Posterior cingulate gyrus (tissue), 11 donors: Measurements from ENCODE around the gene FPR2.

Experiments used
- DNase-seq, 10 donors: peaks; one replicate each; pipeline versions ENCODE4 v3.0.0 to v3.0.0-alpha.2; 2020 to 2021; ENCODE audit warnings: mixed read lengths in 3 of 10
- intact Hi-C: fragments of 100-400 bp; cut with DNase I; formaldehyde crosslinking; loops from one replicate; pipeline ENCODE4 v1.15.1; 2023

The FPR2 gene

GRCh38 chr19:51780270-51780669 is 19.3 kb downstream of the FPR2 start:
- DNase-seq, result no peak
- intact Hi-C loops, result no loop called here

GRCh38 chr19:51781999-51782398 is 21.0 kb downstream of the FPR2 start:
- DNase-seq, result no peak
- intact Hi-C loops, result no loop called here

GRCh38 chr19:51783372-51783771 is 22.4 kb downstream of the FPR2 start:
- intact Hi-C loops, result no loop called here
- no peak for DNase-seq

- no peak for DNase-seq
- intact Hi-C loops, result no loop called here
Measured at GRCh38 chr19:51784109-51784785, 23.3 kb downstream of the FPR2 start.

- intact Hi-C loops, result no loop called here
- peak in 1 of 10 donors; percentile 63 for DNase-seq
Measured at GRCh38 chr19:51784922-51785690, 24.1 kb downstream of the FPR2 start.

GRCh38 chr19:51786646-51787494 is 25.9 kb downstream of the FPR2 start:
- DNase-seq, result no peak
- intact Hi-C loops, result no loop called here

GRCh38 chr19:51788029-51788428 is 27.0 kb downstream of the FPR2 start:
- intact Hi-C loops, result no loop called here
- DNase-seq, result no peak

- intact Hi-C loops, result no loop called here
- no peak for DNase-seq
Measured at GRCh38 chr19:51789061-51789795, 28.2 kb downstream of the FPR2 start.

- intact Hi-C loops, result no loop called here
- no peak for DNase-seq
Measured at GRCh38 chr19:51792932-51793331, 32.0 kb downstream of the FPR2 start.

GRCh38 chr19:51793994-51794393 is 33.0 kb downstream of the FPR2 start:
- no peak for DNase-seq

GRCh38 chr19:51794885-51795490 is 34.0 kb downstream of the FPR2 start, which contains the start of gene FPR3:
Gene FPR3 (plus strand): TSS chr19:51795157. CDS start chr19:51823749, 28,592 bp downstream.
- DNase-seq, result no peak
- intact Hi-C loops, result no loop called here

More at GRCh38 chr19:51793994-51794393, 33.0 kb downstream of the FPR2 start:
- intact Hi-C loops, result no loop called here

- intact Hi-C loops, result no loop called here
- peak in 1 of 10 donors; percentile 69 for DNase-seq
Measured at GRCh38 chr19:51796195-51796679, 35.3 kb downstream of the FPR2 start.

GRCh38 chr19:51797480-51797879 is 36.5 kb downstream of the FPR2 start:
- intact Hi-C loops, result no loop called here
- DNase-seq, result no peak

- intact Hi-C loops, result no loop called here
- DNase-seq, result no peak
Measured at GRCh38 chr19:51798062-51798461, 37.1 kb downstream of the FPR2 start.

GRCh38 chr19:51799034-51799773 is 38.2 kb downstream of the FPR2 start:
- peak; percentile 41 to 95 (median 62) for DNase-seq
- intact Hi-C loops, result no loop called here

GRCh38 chr19:51799774-51800472 is 38.9 kb downstream of the FPR2 start:
- peak in 1 of 10 donors; percentile 65 for DNase-seq
- intact Hi-C loops, result no loop called here

GRCh38 chr19:51800473-51801244 is 39.7 kb downstream of the FPR2 start:
- intact Hi-C loops, result no loop called here
- no peak for DNase-seq

- intact Hi-C loops, result no loop called here
Measured at GRCh38 chr19:51802775-51803174, 41.8 kb downstream of the FPR2 start.

More at GRCh38 chr19:51802775-51803174, 41.8 kb downstream of the FPR2 start:
- no peak for DNase-seq
